GM23248 (cell line): ENCODE measurements around the gene EML6. TPM values are rescaled to one million over a fixed set of nuclear protein-coding genes. Genes with fewer than 3 reads are reported as not detected.
A peak's percentile ranks its signal among the peaks of the same experiment; 100 is the strongest.

Experiments used
- DNase-seq: peaks from one replicate; pipeline ENCODE4 v3.0.0-alpha.2; 2015
- H2AFZ ChIP-seq: fragments of 200-600 bp; sonication (generic); 2 replicates; pipeline ENCODE4 v1.6.1; 2016; ENCODE audit warnings: antibody characterized with exemption
- H3F3A ChIP-seq: fragments of 200-600 bp; sonication (generic); 2 replicates; pipeline ENCODE4 v1.6.1; 2016; ENCODE audit warnings: mild to moderate bottlenecking, antibody characterized with exemption, mixed run types; ENCODE audit not compliant: insufficient read depth
- H3K27ac ChIP-seq: fragments of 200-600 bp; sonication (generic); 2 replicates; pipeline ENCODE4 v1.5.1; 2016; ENCODE audit warnings: mild to moderate bottlenecking
- H3K27me3 ChIP-seq: fragments of 200-600 bp; sonication (generic); replicated peaks from 2 replicates; pipeline ENCODE4 v1.6.1; 2016; ENCODE audit warnings: mild to moderate bottlenecking; ENCODE audit not compliant: insufficient read depth
- H3K36me3 ChIP-seq: fragments of 200-600 bp; sonication (generic); 2 replicates; pipeline ENCODE4 v1.6.1; 2016; ENCODE audit warnings: low read depth, mild to moderate bottlenecking
- H3K4me1 ChIP-seq: fragments of 200-600 bp; sonication (generic); 2 replicates; pipeline ENCODE4 v1.6.1; 2016; ENCODE audit warnings: mild to moderate bottlenecking; ENCODE audit not compliant: insufficient read depth
- H3K4me2 ChIP-seq: fragments of 200-600 bp; sonication (generic); one replicate; pipeline ENCODE4 v1.6.1; 2016; ENCODE audit warnings: mild to moderate bottlenecking; ENCODE audit not compliant: unreplicated experiment
- H3K4me3 ChIP-seq: fragments of 200-600 bp; sonication (generic); 2 replicates; pipeline ENCODE4 v1.5.1; 2016; ENCODE audit warnings: mild to moderate bottlenecking
- H3K79me2 ChIP-seq: fragments of 200-600 bp; sonication (generic); 2 replicates; pipeline ENCODE4 v1.6.1; 2016; ENCODE audit warnings: mild to moderate bottlenecking; ENCODE audit not compliant: insufficient read depth
- H3K9ac ChIP-seq: fragments of 200-600 bp; sonication (generic); 2 replicates; pipeline ENCODE4 v1.6.1; 2016; ENCODE audit warnings: mild to moderate bottlenecking
- H3K9me2 ChIP-seq: fragments of 200-600 bp; sonication (generic); 2 replicates; pipeline ENCODE4 v1.6.1; 2016; ENCODE audit warnings: mixed run types, mild to moderate bottlenecking, moderate library complexity; ENCODE audit not compliant: insufficient read depth
- H3K9me3 ChIP-seq: fragments of 200-600 bp; sonication (generic); one replicate; pipeline ENCODE4 v1.6.1; 2017; ENCODE audit warnings: low read depth
- H4K20me1 ChIP-seq: fragments of 200-600 bp; sonication (generic); 2 replicates; pipeline ENCODE4 v1.6.0; 2016; ENCODE audit not compliant: insufficient read depth
- EZH2 ChIP-seq: fragments of 200-600 bp; sonication (generic); IDR thresholded peaks from 2 replicates; pipeline ENCODE4 v1.6.1; 2018; ENCODE audit warnings: antibody characterized with exemption, mild to moderate bottlenecking; ENCODE audit not compliant: insufficient read depth, poor library complexity, severe bottlenecking
- EZH2phosphoT487 ChIP-seq: fragments of 200-600 bp; sonication (generic); IDR thresholded peaks from 2 replicates; pipeline ENCODE4 v1.6.1; 2018; ENCODE audit warnings: antibody characterized with exemption, moderate library complexity, mild to moderate bottlenecking, low read depth; ENCODE audit not compliant: insufficient read depth
- WGBS, 2 experiments: methylation state at CpG; one replicate each; pipeline ENCODE4 v1.1.6; 2015 to 2017; ENCODE audit warnings: low lambda C conversion rate in 2 of 2, low coverage in 1 of 2; ENCODE audit errors: missing lambda C conversion rate in 2 of 2; 5-methylcytosine and 5-hydroxymethylcytosine counted together
- in situ Hi-C: fragments of 300-500 bp; cut with MboI; formaldehyde crosslinking; loops from 2 replicates; pipeline ENCODE4 v1.15.0; 2020
- polyA plus RNA-seq: library from polyadenylated mRNA; unstranded; fragments of >200 nt; fragmentation: Nextera tagmentation; extraction: Ambion mirVana; gene quantifications from 2 replicates; pipeline ENCODE4 v1.2.1, GENCODE V29; 2016
- total RNA-seq: library from RNA; depleted of rRNA; stranded (reverse); fragments of >200 nt; shearing (Covaris generic); gene quantifications from 2 replicates; pipeline ENCODE4 v1.2.3, GENCODE V29; 2014

Gene EML6
- total and polyA plus RNA-seq, 2 experiments from 2014 or later = 0.54 to 0.76 TPM

GRCh38 chr2:54963476-54963875 lies 240.0 kb downstream of the EML6 start:
- Histone ChIP-seq H3K27me3 (no peaks in the 10 kb centered on the region), H3K79me2 (peaks cover 17% of the 10 kb centered on the region), H3K36me3 (no peaks in the 10 kb centered on the region), H2AFZ (no peak overlapping the region), H4K20me1 (no peaks in the 10 kb centered on the region), H3K9me2 (no peaks in the 10 kb centered on the region), H3K9me3 (no peaks in the 10 kb centered on the region), H3K4me2 (no peak overlapping the region), H3K9ac (no peak overlapping the region), H3K4me1 (peaks cover 11% of the 10 kb centered on the region), H3F3A (peaks cover 33% of the 10 kb centered on the region), H3K4me3 (no peak overlapping the region), H3K27ac (no peak overlapping the region)
- no peak for DNase-seq
- in situ Hi-C loops = no loop called here
- 100% methylated on average over 2 of the region's 2 CpGs for WGBS, 2 experiments
- no peak for TF ChIP-seq EZH2
- no peak for TF ChIP-seq EZH2phosphoT487

- Histone ChIP-seq H3F3A (peaks cover 40% of the 10 kb centered on the region), H3K9me3 (no peaks in the 10 kb centered on the region), H3K36me3 (peaks cover 2% of the 10 kb centered on the region), H3K4me1 (peaks cover 11% of the 10 kb centered on the region), H3K27me3 (no peaks in the 10 kb centered on the region), H3K4me3 (no peak overlapping the region), H3K27ac (no peak overlapping the region), H3K9ac (no peak overlapping the region), H3K79me2 (peaks cover 25% of the 10 kb centered on the region), H3K9me2 (no peaks in the 10 kb centered on the region), H4K20me1 (no peaks in the 10 kb centered on the region), H2AFZ (no peak overlapping the region), H3K4me2 (no peak overlapping the region)
- WGBS, 2 experiments = 80 to 83% methylated on average over 8 of the region's 8 CpGs
- TF ChIP-seq EZH2 (no peak), EZH2phosphoT487 (no peak)
- peak; percentile 68 for DNase-seq
- in situ Hi-C loops = no loop called here
Observed at GRCh38 chr2:54964271-54964670, 240.8 kb downstream of the EML6 start.

GRCh38 chr2:54964816-54965215 lies 241.4 kb downstream of the EML6 start:
- Histone ChIP-seq H2AFZ (no peak overlapping the region), H3F3A (peaks cover 46% of the 10 kb centered on the region), H3K36me3 (peaks cover 8% of the 10 kb centered on the region), H3K79me2 (peaks cover 31% of the 10 kb centered on the region), H3K9ac (no peak overlapping the region), H3K27me3 (no peaks in the 10 kb centered on the region), H3K27ac (no peak overlapping the region), H3K9me2 (no peaks in the 10 kb centered on the region), H3K4me3 (no peak overlapping the region), H3K4me2 (no peak overlapping the region), H4K20me1 (0 out of 2 replicates have a peak, but pooled peaks cover 3% of the 10 kb centered on the region), H3K4me1 (peaks cover 11% of the 10 kb centered on the region), H3K9me3 (no peaks in the 10 kb centered on the region)
- in situ Hi-C loops = no loop called here
- whole genome bisulfite sequencing, 2 experiments = 74% methylated on average over 4 of the region's 4 CpGs
- no peak for TF ChIP-seq EZH2
- no peak for DNase-seq

- 93 to 94% methylated on average over 6 of the region's 6 CpGs for WGBS, 2 experiments
- Histone ChIP-seq H3K4me2 (no peak overlapping the region), H3K9me2 (no peaks in the 10 kb centered on the region), H2AFZ (no peak overlapping the region), H4K20me1 (0 out of 2 replicates have a peak, but pooled peaks cover 6% of the 10 kb centered on the region), H3K4me1 (peaks cover 11% of the 10 kb centered on the region), H3F3A (peaks cover 50% of the 10 kb centered on the region), H3K36me3 (peaks cover 14% of the 10 kb centered on the region), H3K27ac (no peak overlapping the region), H3K9me3 (no peaks in the 10 kb centered on the region), H3K79me2 (peaks cover 37% of the 10 kb centered on the region), H3K27me3 (no peaks in the 10 kb centered on the region), H3K9ac (no peak overlapping the region), H3K4me3 (no peak overlapping the region)
- in situ Hi-C loops = no loop called here
- TF ChIP-seq EZH2 (no peak), EZH2phosphoT487 (no peak)
- DNase-seq = no peak
Observed at GRCh38 chr2:54965425-54965824, 242.0 kb downstream of the EML6 start.
